HK-2 (cell line): ENCODE data around the gene HDGFL2.
A peak's percentile ranks its signal among the peaks of the same experiment; 100 is the strongest.

Source experiments
- DNase-seq: peaks from one replicate; pipeline ENCODE4 v3.0.0-alpha.2; 2018; ENCODE audit not compliant: unreplicated experiment

HDGFL2 gene

DNA sequence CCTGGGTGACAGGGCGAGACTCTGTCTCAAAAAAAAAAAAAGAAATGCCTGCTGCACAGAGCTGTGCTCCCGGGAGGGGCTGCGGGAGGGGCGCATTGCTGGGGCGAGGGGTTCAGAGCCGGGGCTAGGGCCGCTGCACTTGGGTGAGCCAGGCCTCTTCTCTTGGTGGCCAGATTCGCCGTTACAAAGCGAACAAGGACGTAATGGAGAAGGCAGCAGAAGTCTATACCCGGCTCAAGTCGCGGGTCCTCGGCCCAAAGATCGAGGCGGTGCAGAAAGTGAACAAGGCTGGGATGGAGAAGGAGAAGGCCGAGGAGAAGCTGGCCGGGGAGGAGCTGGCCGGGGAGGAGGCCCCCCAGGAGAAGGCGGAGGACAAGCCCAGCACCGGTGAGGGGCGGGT, 27.2 kb downstream of the HDGFL2 start:
- DNase-seq, result no peak

DNA sequence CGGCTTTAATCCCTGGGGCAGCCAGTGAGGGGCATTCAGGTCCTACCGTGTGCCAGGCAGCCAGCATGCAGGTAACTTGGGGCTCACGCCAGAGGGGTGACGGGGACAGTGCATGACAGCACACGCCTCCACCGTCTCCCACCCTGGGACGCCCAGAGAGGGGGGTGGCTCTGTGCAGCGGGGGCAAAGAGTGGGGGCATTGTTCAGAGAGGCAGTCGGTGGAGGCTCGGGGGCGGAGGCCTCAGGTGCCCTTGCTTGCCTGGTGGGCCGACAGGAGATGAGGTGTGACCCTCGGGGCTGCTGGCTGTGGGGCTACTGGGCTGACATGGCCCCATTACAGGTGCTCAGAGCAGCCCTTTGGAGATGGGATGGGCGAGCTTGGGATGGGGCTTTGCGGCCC, 27.8 kb downstream of the HDGFL2 start:
- no peak for DNase-seq

DNA sequence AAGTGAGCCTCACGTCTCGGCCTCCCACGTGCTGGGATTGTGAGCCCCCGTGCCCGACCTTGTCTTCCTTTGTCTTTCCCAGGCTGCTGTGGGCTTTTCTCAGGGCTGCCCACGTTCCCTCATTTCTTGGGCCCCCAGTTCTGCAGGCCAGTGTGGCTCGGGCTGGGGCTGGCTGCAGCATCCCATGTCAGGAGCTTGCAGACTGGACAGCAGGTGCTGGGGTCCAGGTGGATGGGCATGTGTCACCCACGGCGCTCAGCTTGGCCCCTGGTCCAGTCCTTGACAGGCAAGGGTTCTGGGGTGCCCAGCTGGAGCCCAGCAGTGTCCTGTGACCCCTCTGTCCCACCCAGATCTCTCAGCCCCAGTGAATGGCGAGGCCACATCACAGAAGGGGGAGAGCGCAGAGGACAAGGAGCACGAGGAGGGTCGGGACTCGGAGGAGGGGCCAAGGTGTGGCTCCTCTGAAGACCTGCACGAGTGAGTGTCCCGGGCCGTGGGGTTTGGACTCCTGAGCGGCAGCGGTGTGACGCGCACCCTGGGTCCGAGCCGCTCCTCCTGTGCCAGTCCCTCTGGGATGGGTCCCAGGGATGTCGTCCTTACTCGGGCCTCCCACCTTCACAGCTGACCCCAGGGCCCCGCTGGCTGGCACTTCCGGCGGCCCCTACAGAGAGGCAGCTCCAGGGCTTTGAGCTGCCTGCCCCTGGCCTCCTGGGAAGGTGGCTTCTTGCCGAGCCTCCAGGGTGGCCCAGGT, 28.9 kb downstream of the HDGFL2 start:
- no peak for DNase-seq

DNA sequence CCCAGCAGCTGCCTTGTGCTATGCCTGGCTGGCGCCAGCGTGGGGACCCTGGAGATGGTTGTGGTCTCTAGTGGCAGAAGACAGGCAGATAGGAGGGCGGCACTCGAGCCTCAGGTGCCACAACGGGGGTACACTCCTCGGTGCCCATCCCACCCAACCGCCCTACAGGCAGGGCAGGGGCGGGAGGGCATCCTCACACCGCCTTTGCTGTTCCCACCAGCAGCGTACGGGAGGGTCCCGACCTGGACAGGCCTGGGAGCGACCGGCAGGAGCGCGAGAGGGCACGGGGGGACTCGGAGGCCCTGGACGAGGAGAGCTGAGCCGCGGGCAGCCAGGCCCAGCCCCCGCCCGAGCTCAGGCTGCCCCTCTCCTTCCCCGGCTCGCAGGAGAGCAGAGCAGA, 29.6 kb downstream of the HDGFL2 start:
- DNase-seq, result no peak

DNA sequence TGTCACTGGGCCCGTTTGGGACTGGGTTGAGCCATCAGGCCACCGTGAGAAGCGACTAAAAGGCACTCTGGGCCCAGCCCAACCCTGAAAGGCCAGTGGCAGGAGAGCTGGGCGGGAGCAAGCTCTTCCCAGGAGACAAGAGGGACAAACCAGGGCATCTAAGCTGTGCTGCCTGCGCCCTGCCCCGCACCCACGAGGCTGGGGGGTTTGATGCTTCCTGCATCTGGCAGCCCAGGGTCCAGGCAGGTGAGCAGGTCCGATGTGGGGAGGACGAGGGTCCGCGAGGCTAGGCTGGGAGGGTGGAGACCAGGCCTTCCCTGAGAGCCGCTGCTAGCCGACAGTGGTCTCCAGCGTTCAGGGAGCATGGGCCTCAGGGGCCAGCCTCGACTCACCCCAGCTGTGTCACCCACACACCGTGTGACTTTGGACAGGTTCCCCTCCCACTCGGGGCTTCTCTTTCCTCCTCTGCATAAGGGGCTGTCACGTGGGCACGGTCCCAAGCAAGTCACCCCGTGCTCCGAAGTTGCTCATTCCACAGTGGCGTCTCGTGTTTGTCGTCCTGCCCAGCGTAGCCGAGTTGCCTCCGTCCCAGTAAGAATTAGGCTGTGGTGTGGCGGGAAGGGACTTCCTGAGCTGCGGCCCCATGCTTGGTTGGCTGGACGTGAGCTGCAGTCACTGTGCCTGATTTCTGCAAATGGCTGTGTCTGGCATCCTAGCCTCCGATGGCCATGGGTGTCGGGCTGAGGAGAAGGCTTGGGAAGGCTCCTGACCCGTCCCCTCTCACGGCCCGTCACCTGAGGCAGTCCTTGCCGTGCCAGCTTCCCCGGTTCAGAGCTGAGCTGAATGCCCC, 30.4 kb downstream of the HDGFL2 start:
- DNase-seq, result no peak

DNA sequence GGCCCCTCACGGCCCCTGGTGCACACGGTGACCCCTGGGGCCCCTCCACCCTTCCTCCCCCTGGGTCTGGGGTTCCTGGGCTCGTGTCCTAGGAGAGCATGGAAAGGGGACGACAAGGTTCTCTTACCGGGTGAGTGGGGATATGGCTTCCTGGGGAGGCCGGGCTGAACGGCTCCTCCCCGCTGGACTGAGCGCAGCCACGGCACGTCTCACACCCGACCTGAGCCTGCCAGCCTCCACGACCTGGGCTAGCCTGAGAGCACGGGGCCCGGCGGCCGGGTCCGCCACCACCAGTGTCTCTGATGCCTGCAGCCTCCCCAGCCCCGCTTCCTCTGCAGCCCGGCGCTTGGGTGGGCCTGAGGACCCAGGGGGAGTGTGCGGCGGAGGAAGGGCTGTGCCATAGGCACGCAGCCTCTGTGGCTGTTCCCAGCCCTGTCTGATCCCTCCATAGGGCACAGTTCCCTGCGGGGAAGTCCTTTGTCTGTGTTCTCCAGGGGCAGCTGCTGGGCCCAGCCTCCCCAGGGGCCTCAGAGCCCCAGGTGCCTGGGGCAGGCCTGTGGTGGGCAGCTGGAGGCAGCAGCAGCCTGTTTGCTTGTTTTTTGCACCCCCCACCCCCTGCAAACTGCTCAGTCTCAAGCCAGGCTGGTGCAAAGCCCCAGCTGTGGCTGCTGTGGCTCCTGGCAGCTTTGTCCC, 31.2 kb downstream of the HDGFL2 start:
- DNase-seq, result no peak

DNA sequence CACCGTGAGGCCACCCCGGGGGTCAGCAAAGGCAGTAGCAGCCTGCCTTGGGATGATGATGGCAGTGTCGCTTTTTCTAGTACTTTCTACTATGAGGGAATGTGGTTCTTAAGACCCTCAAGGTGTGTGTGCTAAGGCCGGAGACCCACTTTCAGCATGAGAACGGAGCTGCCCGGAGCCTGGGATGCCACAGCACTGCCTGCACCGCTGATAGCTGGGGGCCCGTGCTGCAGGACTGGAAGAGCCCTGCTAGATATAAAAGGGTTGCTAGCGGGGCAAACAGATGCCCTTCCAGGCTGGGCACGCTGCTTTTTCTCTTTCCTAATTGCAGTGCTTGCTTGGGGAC, 31.7 kb downstream of the HDGFL2 start:
- DNase-seq, result no peak

DNA sequence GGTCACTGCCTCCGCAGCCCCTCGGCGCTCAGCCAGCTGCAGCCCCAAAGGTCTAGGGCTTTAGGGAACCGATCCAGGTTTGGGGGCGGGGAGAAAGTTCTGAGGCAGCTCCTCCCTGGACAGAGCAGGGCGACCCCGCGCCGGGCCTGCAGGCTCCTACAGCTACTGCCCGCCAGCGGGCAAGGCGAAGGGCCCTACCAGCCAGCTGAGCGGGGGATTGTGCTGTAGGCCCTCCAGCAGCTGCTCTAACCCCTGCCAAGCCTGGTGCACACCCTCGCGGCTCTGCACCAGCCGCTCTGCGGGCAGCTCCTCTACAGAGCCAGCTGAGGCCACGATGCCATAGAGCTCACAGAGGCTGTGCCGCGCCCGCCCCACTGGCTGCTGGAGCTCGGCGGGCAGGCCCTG, 32.2 kb downstream of the HDGFL2 start:
- no peak for DNase-seq

DNA sequence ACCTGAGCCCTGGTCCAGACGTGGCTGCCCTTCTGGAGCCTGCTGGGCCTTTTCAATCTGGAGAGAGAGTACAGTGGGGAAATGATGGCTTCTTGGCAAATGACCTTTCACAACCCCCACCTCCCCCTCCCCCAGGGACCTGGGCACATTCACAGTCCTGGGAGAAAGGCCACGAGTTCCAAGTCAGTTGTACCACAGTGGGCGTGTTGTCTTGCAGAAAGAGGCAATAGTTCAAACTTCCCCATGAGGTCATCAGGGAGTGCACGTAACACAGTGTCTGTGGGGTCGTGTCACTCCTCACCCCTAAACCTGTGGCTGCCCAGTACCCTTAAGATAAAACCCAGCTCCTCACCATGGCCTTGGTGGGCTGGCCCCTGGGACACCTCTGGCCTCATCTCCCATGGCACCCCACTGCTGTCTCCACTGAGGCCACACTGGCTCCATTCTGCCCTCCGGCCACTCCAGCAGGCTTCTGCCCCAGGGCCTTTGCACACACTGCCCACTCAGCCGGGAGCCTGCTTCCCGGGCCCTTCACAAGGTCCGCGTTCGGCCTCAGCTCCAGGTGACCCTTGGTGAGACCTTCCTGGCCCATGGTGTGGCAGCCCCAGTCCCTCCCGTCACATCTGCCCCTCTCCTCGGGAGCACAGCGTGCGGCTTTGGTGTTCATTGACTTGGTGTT, 32.9 kb downstream of the HDGFL2 start:
- DNase-seq, result no peak

DNA sequence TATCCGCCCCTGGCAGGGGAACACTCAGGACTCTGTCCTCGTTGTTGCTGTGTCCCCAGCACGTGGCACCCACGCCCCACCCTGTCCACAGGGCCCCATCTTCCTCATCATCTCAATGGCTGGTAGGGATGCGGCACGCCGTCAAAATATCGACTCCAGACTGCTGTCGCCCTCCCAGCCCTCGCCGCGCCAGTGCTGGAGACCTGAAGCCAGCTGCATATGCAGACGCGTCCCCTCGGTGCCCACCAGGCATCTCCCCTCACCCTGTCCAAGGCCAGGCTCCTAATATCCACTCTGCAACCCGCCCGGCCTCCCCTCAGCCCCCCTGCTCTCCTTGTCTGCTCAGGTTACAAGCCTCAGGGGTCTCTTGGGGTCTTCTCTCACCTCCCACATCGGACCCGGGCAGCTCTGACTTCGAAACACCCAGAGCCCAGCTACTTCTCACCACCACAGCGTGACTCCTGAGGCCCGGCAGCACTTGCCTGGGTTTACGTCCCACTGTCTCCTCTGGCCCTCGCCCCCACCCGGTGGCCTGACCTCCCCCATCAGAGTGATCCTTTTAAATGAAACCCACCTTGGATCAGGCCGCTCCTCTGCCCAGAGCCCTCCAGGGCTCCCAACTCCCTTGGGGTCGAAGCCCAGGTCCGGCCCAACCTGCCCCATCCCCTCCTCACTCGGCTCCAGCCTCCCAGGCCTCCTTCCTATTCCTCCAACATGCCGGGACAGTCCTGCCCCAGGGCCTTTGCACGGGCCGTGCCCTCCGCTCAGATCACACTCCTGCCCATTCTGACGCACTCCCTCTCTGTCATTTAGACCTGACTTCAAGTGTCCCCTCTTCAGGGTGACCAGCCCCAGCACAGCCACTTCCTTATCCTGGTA, 33.7 kb downstream of the HDGFL2 start:
- DNase-seq, result no peak

DNA sequence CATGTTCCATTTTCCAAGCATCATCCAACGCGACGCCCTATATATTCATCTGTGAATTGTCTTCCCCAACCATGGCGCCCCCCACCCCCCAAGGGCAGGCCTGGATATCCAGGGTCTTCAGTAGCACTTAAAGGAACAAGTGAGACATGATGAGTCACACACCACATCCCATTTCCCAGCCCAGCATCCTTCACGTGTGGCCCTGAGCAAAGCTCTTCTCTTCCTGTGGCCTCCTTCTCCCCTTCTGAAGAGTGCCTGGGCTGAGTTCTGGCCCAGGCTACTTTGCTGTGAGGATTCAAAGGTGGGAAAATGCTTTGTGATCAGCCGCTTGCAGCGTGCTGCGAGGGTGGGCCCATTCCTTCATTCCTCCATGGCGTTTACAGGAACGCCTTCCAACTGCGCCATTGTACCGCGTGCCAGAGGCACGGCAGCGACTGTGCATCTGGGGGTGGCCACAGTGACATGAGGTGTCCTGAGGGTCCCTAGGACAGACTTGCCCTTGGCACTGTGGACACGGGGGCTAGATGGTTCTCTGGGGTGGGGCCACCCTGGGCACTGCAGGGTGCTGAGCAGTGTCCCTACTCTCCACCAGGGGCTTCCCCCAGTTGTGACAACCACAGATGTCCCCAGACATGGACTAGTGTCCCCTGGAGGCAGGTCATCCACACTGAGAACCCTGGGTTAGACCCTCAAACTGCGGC, 34.5 kb downstream of the HDGFL2 start:
- DNase-seq, result peak; percentile 56

DNA sequence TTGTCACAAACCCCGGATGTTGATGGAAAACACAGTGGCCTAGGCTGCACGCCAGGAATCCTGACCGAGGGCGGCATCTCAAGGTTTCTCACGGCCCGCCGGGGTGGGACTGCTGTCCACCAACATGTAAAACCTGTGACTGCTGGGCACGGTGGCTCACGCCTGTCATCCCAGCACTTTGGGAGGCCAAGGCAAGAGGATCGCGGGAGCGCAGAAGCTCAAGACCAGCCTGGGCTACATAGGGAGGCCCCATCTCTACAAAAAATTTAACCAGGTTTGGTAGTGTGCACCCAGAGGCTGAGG, 35.0 kb downstream of the HDGFL2 start:
- DNase-seq, result no peak

DNA sequence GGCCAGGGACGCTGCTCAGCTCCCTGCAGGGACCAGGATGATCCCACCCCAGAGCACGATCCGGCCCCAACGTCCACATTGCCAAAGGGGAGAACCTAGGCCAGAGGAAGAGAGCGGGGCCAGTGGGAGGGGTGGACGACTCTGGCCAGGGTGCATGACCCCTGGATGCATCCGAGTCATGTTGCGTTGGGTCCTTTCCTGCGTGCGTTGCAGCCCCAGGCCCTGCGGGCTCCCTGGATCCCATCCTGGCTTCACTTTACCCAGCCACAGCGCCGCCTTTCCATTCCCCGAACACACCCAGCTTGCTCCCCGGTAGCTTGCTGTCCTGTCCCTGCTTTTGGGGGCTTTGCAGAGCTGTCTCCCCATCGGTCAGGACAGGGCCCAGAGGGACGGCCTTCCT, 35.7 kb downstream of the HDGFL2 start:
- no peak for DNase-seq

DNA sequence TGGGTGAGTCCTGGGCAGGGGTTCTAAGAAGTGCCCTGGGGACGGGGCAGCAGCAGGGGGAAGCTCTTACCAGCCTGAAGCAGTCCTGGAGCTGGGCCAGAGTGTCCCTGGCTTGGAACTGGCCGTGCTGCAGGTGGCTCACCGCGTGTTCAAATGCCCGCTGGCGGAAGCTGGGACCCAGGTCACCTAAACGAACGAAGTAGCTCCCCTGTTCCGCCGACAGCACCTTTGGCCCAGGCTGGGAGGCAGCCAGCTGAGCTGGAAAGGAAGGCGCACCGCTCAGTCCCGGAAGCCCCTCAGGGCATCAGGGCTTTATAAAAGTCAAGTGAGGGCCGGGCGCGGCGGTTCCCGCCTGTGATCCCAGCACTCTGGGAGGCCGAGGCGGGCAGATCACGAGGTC, 36.6 kb downstream of the HDGFL2 start:
- DNase-seq, result no peak

DNA sequence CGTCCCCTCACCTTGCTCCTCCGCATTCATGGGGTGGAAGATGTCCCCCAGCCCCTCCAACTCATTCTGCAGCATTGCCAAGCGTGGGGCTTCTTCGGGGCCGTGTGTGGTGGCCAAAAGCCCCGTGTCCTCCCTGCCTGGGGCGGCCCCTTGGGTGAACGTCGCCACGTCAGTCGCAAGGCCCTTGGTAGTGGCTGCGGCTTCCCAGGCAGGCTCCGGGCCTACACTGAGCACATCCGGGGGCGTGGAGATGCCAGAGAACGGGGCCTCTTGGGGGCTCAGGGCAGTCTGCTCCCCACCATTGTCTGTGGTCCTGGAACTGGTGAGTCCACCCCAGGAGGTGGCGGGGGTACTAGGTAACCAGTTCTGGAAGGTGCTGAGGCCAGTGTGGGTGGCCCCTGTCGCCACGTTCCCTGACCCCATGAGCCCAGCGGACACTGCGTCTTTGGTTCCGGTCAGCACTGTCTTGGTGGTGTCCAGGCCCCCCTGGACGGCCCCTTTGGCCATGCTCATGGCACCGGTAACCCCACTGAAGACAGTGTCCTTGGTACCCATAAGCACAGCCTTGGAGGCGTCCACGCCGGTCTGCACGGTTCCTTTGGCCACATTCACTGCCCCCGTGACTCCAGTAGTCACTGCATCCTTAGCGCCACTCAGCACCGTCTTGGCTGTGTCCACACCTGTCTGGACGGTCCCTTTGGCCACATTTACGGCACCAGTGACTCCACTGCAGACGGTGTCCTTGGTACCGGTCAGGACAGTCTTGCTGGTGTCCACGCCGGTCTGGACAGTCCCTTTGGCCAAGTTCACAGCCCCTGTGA, 38.5 kb downstream of the HDGFL2 start:
- DNase-seq, result no peak

DNA sequence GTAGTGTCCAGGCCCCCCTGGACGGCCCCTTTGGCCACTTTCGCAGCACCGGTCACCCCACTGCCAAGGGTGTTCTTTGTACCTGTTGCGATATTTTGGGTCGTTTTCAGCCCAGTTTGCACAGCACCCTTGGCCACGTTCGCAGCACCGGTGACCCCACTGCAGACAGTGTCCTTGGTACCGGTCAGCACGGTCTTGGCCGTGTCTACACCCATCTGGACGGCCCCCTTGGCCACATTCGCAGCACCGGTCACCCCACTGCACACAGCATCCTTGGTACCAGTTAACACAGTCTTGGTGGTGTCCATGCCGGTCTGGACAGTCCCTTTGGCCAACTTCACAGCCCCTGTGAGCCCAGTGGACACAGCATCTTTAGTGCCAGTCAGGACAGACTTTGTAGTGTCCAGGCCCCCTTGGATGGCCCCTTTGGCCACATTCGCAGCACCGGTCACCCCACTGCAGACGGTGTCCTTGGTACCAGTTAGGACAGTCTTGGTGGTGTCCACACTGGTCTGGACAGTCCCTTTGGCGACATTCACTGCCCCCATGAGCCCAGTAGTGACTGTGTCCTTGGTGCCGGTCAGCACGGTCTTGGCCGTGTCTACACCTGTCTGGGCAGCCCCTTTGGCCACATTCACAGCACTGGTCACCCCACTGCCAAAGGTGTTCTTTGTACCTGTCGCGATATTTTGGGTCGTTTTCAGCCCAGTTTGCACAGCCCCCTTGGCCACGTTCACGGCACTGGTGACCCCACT, 39.4 kb downstream of the HDGFL2 start:
- DNase-seq, result no peak

DNA sequence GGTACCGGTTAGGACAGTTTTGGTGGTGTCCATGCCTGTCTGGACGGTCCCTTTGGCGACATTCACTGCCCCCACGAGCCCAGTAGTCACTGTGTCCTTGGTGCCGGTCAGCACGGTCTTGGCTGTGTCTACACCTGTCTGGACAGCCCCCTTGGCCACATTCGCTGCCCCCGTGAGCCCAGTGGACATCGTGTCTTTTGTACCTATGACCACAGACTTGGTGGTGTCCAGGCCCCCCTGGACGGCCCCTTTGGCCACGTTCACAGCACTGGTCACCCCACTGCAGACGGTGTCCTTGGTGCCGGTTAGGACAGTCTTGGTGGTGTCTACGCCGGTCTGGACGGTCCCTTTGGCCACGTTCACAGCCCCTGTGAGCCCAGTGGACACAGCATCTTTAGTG, 40.0 kb downstream of the HDGFL2 start:
- no peak for DNase-seq

DNA sequence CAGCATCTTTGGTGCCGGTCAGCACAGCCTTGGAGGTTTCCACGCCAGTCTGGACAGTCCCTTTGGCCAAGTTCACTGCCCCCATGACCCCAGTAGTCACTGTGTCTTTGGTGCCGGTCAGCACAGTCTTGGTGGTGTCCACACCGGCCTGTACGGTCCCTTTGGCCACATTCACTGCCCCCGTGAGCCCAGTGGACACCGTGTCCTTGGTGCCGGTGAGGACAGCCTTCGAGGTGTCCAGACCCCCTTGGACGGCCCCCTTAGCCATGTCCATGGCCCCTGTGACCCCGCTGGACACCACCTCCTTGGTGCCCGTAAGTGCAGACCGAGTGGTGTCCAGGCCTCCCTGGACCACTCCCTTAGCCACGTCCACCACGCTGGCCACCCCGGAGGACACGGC, 41.2 kb downstream of the HDGFL2 start:
- no peak for DNase-seq

DNA sequence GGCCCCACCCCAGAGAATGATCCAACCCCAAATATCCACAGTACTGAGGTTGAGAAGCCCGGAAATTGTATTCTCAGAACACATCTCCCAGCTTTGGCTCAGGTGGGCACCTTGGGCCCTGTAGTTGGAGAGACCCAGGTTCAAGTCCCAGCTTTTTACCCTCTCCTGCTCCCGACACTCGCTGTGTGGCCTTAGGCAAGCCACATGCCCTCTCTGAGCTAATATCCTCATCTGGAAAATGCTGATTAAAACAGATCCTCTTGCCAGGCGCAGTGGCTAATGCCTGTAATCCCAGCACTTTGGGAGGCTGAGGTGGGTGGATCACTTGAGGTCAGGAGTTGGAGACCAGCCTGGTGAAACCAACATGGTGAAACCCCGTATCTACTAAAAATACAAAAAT, 43.6 kb downstream of the HDGFL2 start:
- DNase-seq, result no peak
